IMR-90 (cell line): Measurements from ENCODE around the gene RPH3AL. TPM values are rescaled to one million over a fixed set of nuclear protein-coding genes. Genes with fewer than 3 reads are reported as not detected.

Source experiments
- ATAC-seq: fragments of 200-7000 bp; cut with Tn5 transposase; 2 replicates; pipeline ENCODE4 v1.9.1; 2020; ENCODE audit warnings: low read depth, mild to moderate bottlenecking, moderate library complexity
- BruUV-seq: library from RNA; stranded (reverse); fragments of 400-500 nt; replicated peaks from 2 replicates; lab custom pipeline; 2021; lab: Mats Ljungman, UMichigan
- CTCF ChIA-PET: fragments of 300-600 bp; formaldehyde crosslinking; extraction: SDS; loops from one replicate; lab custom pipeline; 2021; ENCODE audit warnings: antibody characterized with exemption; lab: Yijun Ruan, JAX
- POLR2A ChIA-PET: fragments of 300-600 bp; sonication (Branson Sonifier 250); formaldehyde crosslinking; loops from one replicate; lab custom pipeline; 2022; ENCODE audit warnings: antibody characterized with exemption; ENCODE audit not compliant: unreplicated experiment; lab: Charles Lee
- DNase-seq: peaks from one replicate; pipeline ENCODE4 v3.0.0; 2013
- H2AFZ ChIP-seq: replicated peaks from 2 replicates; pipeline ENCODE3; 2013; ENCODE audit warnings: low read length, mild to moderate bottlenecking; ENCODE audit not compliant: poor library complexity
- H2AK5ac ChIP-seq: 2 replicates; pipeline ENCODE4 v1.6.1; 2013; ENCODE audit warnings: low read depth, low read length, inconsistent platforms
- H2AK9ac ChIP-seq: replicated peaks from 2 replicates; pipeline ENCODE3; 2013; ENCODE audit warnings: mild to moderate bottlenecking, low read depth, low read length, moderate library complexity; ENCODE audit not compliant: poor library complexity
- H2BK120ac ChIP-seq: 2 replicates; pipeline ENCODE4 v1.6.1; 2013; ENCODE audit warnings: low read depth, low read length, inconsistent platforms
- H2BK15ac ChIP-seq: 3 replicates; pipeline ENCODE4 v1.6.1; 2013; ENCODE audit warnings: low read depth, low read length, inconsistent platforms
- H2BK20ac ChIP-seq: 2 replicates; pipeline ENCODE4 v1.6.1; 2013; ENCODE audit warnings: low read depth, mild to moderate bottlenecking, inconsistent platforms, low read length, moderate library complexity
- H2BK5ac ChIP-seq: 2 replicates; pipeline ENCODE4 v1.6.1; 2013; ENCODE audit warnings: mild to moderate bottlenecking, low read depth, low read length, inconsistent platforms; ENCODE audit not compliant: poor library complexity, severe bottlenecking
- H3K14ac ChIP-seq: replicated peaks from 2 replicates; pipeline ENCODE4 v1.6.1; 2013; ENCODE audit warnings: low read depth, low read length, inconsistent platforms
- H3K18ac ChIP-seq: 2 replicates; pipeline ENCODE4 v1.6.1; 2013; ENCODE audit warnings: low read depth, low read length, control low read depth
- H3K23ac ChIP-seq: 2 replicates; pipeline ENCODE4 v1.6.1; 2013; ENCODE audit warnings: low read depth, low read length, inconsistent platforms
- H3K27ac ChIP-seq: 2 replicates; pipeline ENCODE4 v1.5.1; 2013; ENCODE audit warnings: mild to moderate bottlenecking, control low read depth, low read length; ENCODE audit not compliant: insufficient read depth
- H3K27me3 ChIP-seq: 2 replicates; pipeline ENCODE4 v1.6.1; 2013; ENCODE audit warnings: low read length; ENCODE audit not compliant: control insufficient read depth, insufficient read depth
- H3K36me3 ChIP-seq: 2 replicates; pipeline ENCODE4 v1.6.1; 2013; ENCODE audit warnings: low read length, mixed read lengths; ENCODE audit not compliant: control insufficient read depth, insufficient read depth
- H3K4ac ChIP-seq: 2 replicates; pipeline ENCODE4 v1.6.1; 2013; ENCODE audit warnings: low read depth, low read length, inconsistent platforms
- H3K4me1 ChIP-seq: 2 replicates; pipeline ENCODE4 v1.6.1; 2013; ENCODE audit warnings: low read length, mixed read lengths; ENCODE audit not compliant: control insufficient read depth, insufficient read depth
- H3K4me2 ChIP-seq: 2 replicates; pipeline ENCODE4 v1.6.1; 2013; ENCODE audit warnings: low read depth, mild to moderate bottlenecking, control low read depth, low read length, moderate library complexity
- H3K4me3 ChIP-seq: 2 replicates; pipeline ENCODE4 v1.5.1; 2013; ENCODE audit warnings: low read depth, mild to moderate bottlenecking, control low read depth, low read length, moderate library complexity; ENCODE audit not compliant: insufficient read depth
- H3K56ac ChIP-seq: 2 replicates; pipeline ENCODE4 v1.6.1; 2013; ENCODE audit warnings: low read length, inconsistent platforms; ENCODE audit not compliant: insufficient read depth; ENCODE audit errors: extremely low read depth
- H3K79me1 ChIP-seq, 2 experiments: 2 replicates each; pipeline ENCODE4 v1.6.1; 2013; ENCODE audit warnings: low read length in 2 of 2, inconsistent platforms in 1 of 2, low read depth in 1 of 2
- H3K9ac ChIP-seq: 2 replicates; pipeline ENCODE4 v1.6.1; 2013; ENCODE audit warnings: low read depth, low read length, control low read depth
- H3K9me1 ChIP-seq: 2 replicates; pipeline ENCODE4 v1.6.1; 2013; ENCODE audit warnings: low read length, inconsistent platforms; ENCODE audit not compliant: insufficient read depth
- H3K9me3 ChIP-seq: 2 replicates; pipeline ENCODE4 v1.6.1; 2013; ENCODE audit warnings: low read length; ENCODE audit not compliant: control insufficient read depth, insufficient read depth
- H4K20me1 ChIP-seq: 2 replicates; pipeline ENCODE4 v1.6.1; 2013; ENCODE audit warnings: low read length, inconsistent platforms; ENCODE audit not compliant: insufficient read depth
- H4K5ac ChIP-seq: 2 replicates; pipeline ENCODE4 v1.6.1; 2013; ENCODE audit warnings: mild to moderate bottlenecking, low read depth, low read length, control low read depth
- H4K8ac ChIP-seq, 2 experiments: 2 replicates each; pipeline ENCODE4 v1.6.1; 2013; ENCODE audit warnings: low read depth in 2 of 2, low read length in 2 of 2, control low read depth in 1 of 2, inconsistent platforms in 1 of 2
- H4K91ac ChIP-seq: 2 replicates; pipeline ENCODE4 v1.6.1; 2013; ENCODE audit warnings: low read depth, low read length, inconsistent platforms; ENCODE audit not compliant: insufficient read depth
- BHLHE40 ChIP-seq: fragments of 150-350 bp; IDR thresholded peaks from 2 replicates; pipeline ENCODE4 v1.6.1; 2016; ENCODE audit warnings: mild to moderate bottlenecking, low read depth, low read length
- CEBPB ChIP-seq: IDR thresholded peaks from 2 replicates; pipeline ENCODE4 v1.6.1; 2012; ENCODE audit warnings: low read depth, low read length, improper control_type of control experiment
- CHD1 ChIP-seq: IDR thresholded peaks from 2 replicates; pipeline ENCODE4 v1.6.1; 2012; ENCODE audit warnings: low read depth, low read length, improper control_type of control experiment
- CTCF ChIP-seq: conservative IDR thresholded peaks from 2 replicates; pipeline ENCODE4 v1.5.1; 2012; ENCODE audit warnings: mild to moderate bottlenecking, low read depth, low read length, improper control_type of control experiment
- ELK1 ChIP-seq: fragments of 150-350 bp; IDR thresholded peaks from 2 replicates; pipeline ENCODE4 v1.6.1; 2016; ENCODE audit warnings: low read depth, mild to moderate bottlenecking, low read length, moderate library complexity, borderline replicate concordance
- FOS ChIP-seq: fragments of 150-350 bp; IDR thresholded peaks from 2 replicates; pipeline ENCODE4 v1.6.1; 2016; ENCODE audit warnings: low read depth, low read length
- MAFK ChIP-seq: IDR thresholded peaks from 2 replicates; pipeline ENCODE4 v1.6.1; 2012; ENCODE audit warnings: low read depth, low read length, improper control_type of control experiment
- MAZ ChIP-seq: IDR thresholded peaks from 2 replicates; pipeline ENCODE4 v1.6.1; 2012; ENCODE audit warnings: low read depth, mild to moderate bottlenecking, low read length, improper control_type of control experiment, moderate library complexity, borderline replicate concordance
- MXI1 ChIP-seq: IDR thresholded peaks from 2 replicates; pipeline ENCODE4 v1.6.1; 2012; ENCODE audit warnings: low read depth, mild to moderate bottlenecking, low read length, moderate library complexity, borderline replicate concordance
- NFE2L2 ChIP-seq: fragments of 150-350 bp; IDR thresholded peaks from 2 replicates; pipeline ENCODE4 v1.6.1; 2016; ENCODE audit warnings: low read depth, mild to moderate bottlenecking, low read length
- POLR2A ChIP-seq: IDR thresholded peaks from 2 replicates; pipeline ENCODE4 v1.6.1; 2012; ENCODE audit warnings: mild to moderate bottlenecking, low read depth, low read length
- RAD21 ChIP-seq: IDR thresholded peaks from 2 replicates; pipeline ENCODE4 v1.6.1; 2012; ENCODE audit warnings: low read length, improper control_type of control experiment
- RCOR1 ChIP-seq: IDR thresholded peaks from 2 replicates; pipeline ENCODE4 v1.6.1; 2012; ENCODE audit warnings: mild to moderate bottlenecking, low read length, improper control_type of control experiment; ENCODE audit not compliant: insufficient replicate concordance
- RFX5 ChIP-seq: IDR thresholded peaks from 2 replicates; pipeline ENCODE4 v1.8.0; 2012; ENCODE audit warnings: low read depth, mild to moderate bottlenecking, low read length, moderate library complexity
- SMC3 ChIP-seq: fragments of 150-350 bp; IDR thresholded peaks from 2 replicates; pipeline ENCODE4 v1.6.1; 2016; ENCODE audit warnings: low read depth, mild to moderate bottlenecking, antibody characterized with exemption, low read length, moderate library complexity
- USF2 ChIP-seq: fragments of 150-350 bp; IDR thresholded peaks from 2 replicates; pipeline ENCODE4 v1.6.1; 2017; ENCODE audit warnings: mild to moderate bottlenecking, antibody characterized with exemption, low read length, low read depth
- WGBS, 2 experiments: methylation state at CpG; one replicate each; pipeline versions ENCODE4 v1.1.5 to v1.1.7; 2013; ENCODE audit warnings: missing lambda C conversion rate in 2 of 2; ENCODE audit not compliant: insufficient read length in 1 of 2; ENCODE audit errors: extremely low coverage in 2 of 2; 5-methylcytosine and 5-hydroxymethylcytosine counted together
- dilution Hi-C: fragments of 300-500 bp; cut with HindIII; formaldehyde crosslinking; loops from one replicate; pipeline ENCODE4 v1.14.3; 2018; ENCODE audit warnings: low sequenced_read_pairs; ENCODE audit not compliant: unreplicated experiment
- in situ Hi-C: fragments of 300-500 bp; cut with MboI; formaldehyde crosslinking; loops from 3 replicates; pipeline ENCODE4 v1.14.3; 2019; ENCODE audit warnings: low sequenced_read_pairs, inconsistent platforms, mixed read lengths
- intact Hi-C: fragments of 100-400 bp; cut with micrococcal nuclease; formaldehyde crosslinking; loops from 2 replicates; pipeline ENCODE4 v1.10.0; 2022
- polyA plus RNA-seq, 3 experiments: library from polyadenylated mRNA; depleted of rRNA; stranded (reverse); fragments of >200 nt; gene quantifications; 2 replicates each; pipeline ENCODE4 v1.2.3, GENCODE V29; 2012; ENCODE audit warnings: low replicate concordance in 1 of 3
- total RNA-seq: library from RNA; depleted of rRNA; stranded (reverse); fragments of >200 nt; gene quantifications from 2 replicates; pipeline ENCODE4 v1.2.3, GENCODE V29; 2012

RPH3AL gene
- total and polyA plus RNA-seq, 2 of the 4 experiments (the other 2 are of a cell fraction), result 1.8 to 2.5 TPM

GRCh38 chr17:207775-208174 is 144.8 kb downstream of the RPH3AL start:
- Histone ChIP-seq H2BK15ac (no peak overlapping the region), H4K8ac (no peak overlapping the region), H4K20me1 (no peaks in the 10 kb centered on the region), H3K23ac (no peak overlapping the region), H3K4me3 (no peak overlapping the region), H4K91ac (no peak overlapping the region), H2BK20ac (no peak overlapping the region), H3K79me1 (no peaks in the 10 kb centered on the region), H3K4me1 (no peaks in the 10 kb centered on the region), H3K36me3 (no peaks in the 10 kb centered on the region), H3K4ac (no peak overlapping the region), H3K14ac (no peak overlapping the region), H3K9ac (no peak overlapping the region), H3K27ac (no peak overlapping the region), H3K18ac (no peak overlapping the region), H2BK120ac (no peak overlapping the region), H3K4me2 (no peak overlapping the region), H2AK9ac (no peak overlapping the region), H3K9me1 (no peaks in the 10 kb centered on the region), H3K9me3 (peaks cover 7% of the 10 kb centered on the region), H2AK5ac (no peak overlapping the region), H3K27me3 (peaks cover 13% of the 10 kb centered on the region), H3K56ac (no peak overlapping the region), H4K5ac (no peak overlapping the region), H2AFZ (no peak overlapping the region), H2BK5ac (no peak overlapping the region)
- WGBS, 2 experiments, result 33% methylated on average over 1 of the region's 8 CpGs; no CpG with 5 or more reads in 1 of the 2 experiments
- no TSS peak for BruUV-seq
- intact Hi-C loops, result no loop called here
- ATAC-seq (no peak), DNase-seq (no peak)
- ChIA-PET POLR2A (no interaction called here), CTCF (no interaction called here)
- dilution Hi-C loops, result no loop called here
- in situ Hi-C loops, result no loop called here
- no peak for TF ChIP-seq RAD21
- TF ChIP-seq BHLHE40, result no peak
- TF ChIP-seq RFX5, result no peak
- TF ChIP-seq MXI1, result no peak
- no peak for TF ChIP-seq SMC3
- no peak for TF ChIP-seq NFE2L2
- no peak for TF ChIP-seq CEBPB
- TF ChIP-seq RCOR1, result no peak
- TF ChIP-seq CHD1, result no peak
- no peak for TF ChIP-seq FOS
- TF ChIP-seq CTCF, result no peak
- no peak for TF ChIP-seq MAZ
- no peak for TF ChIP-seq POLR2A
- no peak for TF ChIP-seq MAFK
- TF ChIP-seq ELK1, result no peak
- TF ChIP-seq USF2, result no peak
